ENCODE data around the gene DALRD3. TPM values are rescaled to one million over a fixed set of nuclear protein-coding genes. Genes with fewer than 3 reads are reported as not detected.
"Not testable (repeated sequence)": the region's sequence is repeated elsewhere in the genome, so short reads cannot be mapped to it uniquely, and the experiment has no call there.

The DALRD3 gene
- total and polyA plus RNA-seq, 4 donors = 8.8 to 42.4 (median 15.4) TPM

GRCh38 chr3:49012441-49013017 is 5.9 kb downstream of the DALRD3 start:
- Histone ChIP-seq H3K27ac (ENCODE audit: low read depth in 1 of 2, low read length in 2 of 2) (no peak overlapping the region), H3K4me1 (ENCODE audit: control insufficient read depth in 1 of 2, insufficient read depth in 2 of 2, low read length in 2 of 2) (no peaks in the 10 kb centered on the region), H3K9me3 (ENCODE audit: control insufficient read depth, low read length) (no peaks in the 10 kb centered on the region), H3K4me3 (ENCODE audit: low read length in 2 of 2) (no peak overlapping the region), H3K36me3 (ENCODE audit: control insufficient read depth in 1 of 2, insufficient read depth in 2 of 2, low read length in 1 of 2) (peaks cover 0 to 4% of the 10 kb centered on the region in 2 donors), H3K27me3 (ENCODE audit: control insufficient read depth in 1 of 2, insufficient read depth in 2 of 2, low read length in 1 of 2) (no peaks in the 10 kb centered on the region)
- WGBS, 2 donors = 68% methylated on average over 17 of the region's 17 CpGs
- intact Hi-C loops (cut with DNase I) = no loop called here
- no peak for DNase-seq
- ATAC-seq (ENCODE audit: low FRiP score) = no peak

GRCh38 chr3:49009396-49009795 is 9.0 kb downstream of the DALRD3 start:
- Histone ChIP-seq H3K36me3 (ENCODE audit: control insufficient read depth in 1 of 2, insufficient read depth in 2 of 2, low read length in 1 of 2) (no peaks in the 10 kb centered on the region), H3K4me1 (ENCODE audit: control insufficient read depth in 1 of 2, insufficient read depth in 2 of 2, low read length in 2 of 2) (no peaks in the 10 kb centered on the region), H3K9me3 (ENCODE audit: control insufficient read depth, low read length) (no peaks in the 10 kb centered on the region), H3K27ac (ENCODE audit: low read depth in 1 of 2, low read length in 2 of 2) (no peak overlapping the region), H3K4me3 (ENCODE audit: low read length in 2 of 2) (no peak overlapping the region), H3K27me3 (ENCODE audit: control insufficient read depth in 1 of 2, insufficient read depth in 2 of 2, low read length in 1 of 2) (no peaks in the 10 kb centered on the region)
- WGBS, 2 donors = 74 to 76% methylated on average over 3 of the region's 3 CpGs
- intact Hi-C loops (cut with DNase I) = no loop called here
- ATAC-seq (ENCODE audit: low FRiP score) = no peak
- DNase-seq = no peak

GRCh38 chr3:49008627-49009026 is 9.8 kb downstream of the DALRD3 start:
- 81 to 86% methylated on average over 5 of the region's 5 CpGs for WGBS, 2 donors
- H3K4me1 ChIP-seq (ENCODE audit: control insufficient read depth in 1 of 2, insufficient read depth in 2 of 2, low read length in 2 of 2); H3K27me3 ChIP-seq (ENCODE audit: control insufficient read depth in 1 of 2, insufficient read depth in 2 of 2, low read length in 1 of 2); H3K36me3 ChIP-seq (ENCODE audit: control insufficient read depth in 1 of 2, insufficient read depth in 2 of 2, low read length in 1 of 2); H3K27ac ChIP-seq (ENCODE audit: low read depth in 1 of 2, low read length in 2 of 2); ATAC-seq (ENCODE audit: low FRiP score); intact Hi-C loops (cut with DNase I); H3K9me3 ChIP-seq (ENCODE audit: control insufficient read depth, low read length); H3K4me3 ChIP-seq (ENCODE audit: low read length in 2 of 2); DNase-seq: not testable (repeated sequence)

- 14% methylated on average over 36 to 41 of the region's 41 CpGs for WGBS, 2 donors
Measured at GRCh38 chr3:49007771-49008528, 10.4 kb downstream of the DALRD3 start.

GRCh38 chr3:49007068-49007770 is 11.2 kb downstream of the DALRD3 start, which contains the start of gene WDR6:
TSS of gene WDR6 (plus strand) at chr3:49007391. CDS start at chr3:49007432, 41 bp downstream.
- intact Hi-C loops (cut with DNase I) = no loop called here
- ATAC-seq (ENCODE audit: low FRiP score) (peak; percentile 95), DNase-seq (peak; percentile 98 to 99)
- H3K4me1 ChIP-seq (ENCODE audit: control insufficient read depth in 1 of 2, insufficient read depth in 2 of 2, low read length in 2 of 2) = no peaks in the 10 kb centered on the region
- WGBS, 2 donors = 0 to 1% methylated on average over 65 of the region's 65 CpGs
- H3K27ac ChIP-seq (ENCODE audit: low read depth in 1 of 2, low read length in 2 of 2) = peak within 1 kb of the TSS in 1 of 2 donors; percentile 96
- no peaks in the 10 kb centered on the region for H3K36me3 ChIP-seq (ENCODE audit: control insufficient read depth in 1 of 2, insufficient read depth in 2 of 2, low read length in 1 of 2)
- H3K4me3 ChIP-seq (ENCODE audit: low read length in 2 of 2) = peak within 1 kb of the TSS; percentile 32 to 69
- no peaks in the 10 kb centered on the region for H3K9me3 ChIP-seq (ENCODE audit: control insufficient read depth, low read length)
- no peaks in the 10 kb centered on the region for H3K27me3 ChIP-seq (ENCODE audit: control insufficient read depth in 1 of 2, insufficient read depth in 2 of 2, low read length in 1 of 2)

More at GRCh38 chr3:49007771-49008528, 10.4 kb downstream of the DALRD3 start:
- peak overlapping the region in 1 of 2 donors; percentile 46 for H3K27ac ChIP-seq (ENCODE audit: low read depth in 1 of 2, low read length in 2 of 2)
- intact Hi-C loops (cut with DNase I) = no loop called here
- no peaks in the 10 kb centered on the region for H3K27me3 ChIP-seq (ENCODE audit: control insufficient read depth in 1 of 2, insufficient read depth in 2 of 2, low read length in 1 of 2)
- ATAC-seq (ENCODE audit: low FRiP score) (peak; percentile 90), DNase-seq (peak; percentile 95 to 97)
- H3K36me3 ChIP-seq (ENCODE audit: control insufficient read depth in 1 of 2, insufficient read depth in 2 of 2, low read length in 1 of 2) = no peaks in the 10 kb centered on the region
- peak overlapping the region; percentile 30 to 69 for H3K4me3 ChIP-seq (ENCODE audit: low read length in 2 of 2)
- no peaks in the 10 kb centered on the region for H3K9me3 ChIP-seq (ENCODE audit: control insufficient read depth, low read length)
- H3K4me1 ChIP-seq (ENCODE audit: control insufficient read depth in 1 of 2, insufficient read depth in 2 of 2, low read length in 2 of 2) = no peaks in the 10 kb centered on the region

GRCh38 chr3:49006408-49007067 is 11.8 kb downstream of the DALRD3 start:
- peak; percentile 45 for ATAC-seq (ENCODE audit: low FRiP score)
- Histone ChIP-seq H3K4me3 (ENCODE audit: low read length in 2 of 2) (peak overlapping the region; percentile 32 to 49), H3K4me1 (ENCODE audit: control insufficient read depth in 1 of 2, insufficient read depth in 2 of 2, low read length in 2 of 2) (no peaks in the 10 kb centered on the region), H3K36me3 (ENCODE audit: control insufficient read depth in 1 of 2, insufficient read depth in 2 of 2, low read length in 1 of 2) (no peaks in the 10 kb centered on the region), H3K9me3 (ENCODE audit: control insufficient read depth, low read length) (no peaks in the 10 kb centered on the region), H3K27me3 (ENCODE audit: control insufficient read depth in 1 of 2, insufficient read depth in 2 of 2, low read length in 1 of 2) (no peaks in the 10 kb centered on the region), H3K27ac (ENCODE audit: low read depth in 1 of 2, low read length in 2 of 2) (peak overlapping the region in 1 of 2 donors; percentile 96)
- DNase-seq = peak; percentile 72 to 83
- intact Hi-C loops (cut with DNase I) = no loop called here
- WGBS, 2 donors = 0 to 1% methylated on average over 32 of the region's 32 CpGs

- 94% methylated on average over 5 of the region's 5 CpGs for WGBS, 2 donors
- intact Hi-C loops (cut with DNase I) = no loop called here
- DNase-seq = no peak
Measured at GRCh38 chr3:49005998-49006397, 12.4 kb downstream of the DALRD3 start.

GRCh38 chr3:49005303-49005680 is 13.1 kb downstream of the DALRD3 start:
- Histone ChIP-seq H3K4me1 (ENCODE audit: control insufficient read depth in 1 of 2, insufficient read depth in 2 of 2, low read length in 2 of 2) (no peaks in the 10 kb centered on the region), H3K4me3 (ENCODE audit: low read length in 2 of 2) (no peak overlapping the region), H3K9me3 (ENCODE audit: control insufficient read depth, low read length) (no peaks in the 10 kb centered on the region), H3K27ac (ENCODE audit: low read depth in 1 of 2, low read length in 2 of 2) (no peak overlapping the region), H3K36me3 (ENCODE audit: control insufficient read depth in 1 of 2, insufficient read depth in 2 of 2, low read length in 1 of 2) (no peaks in the 10 kb centered on the region), H3K27me3 (ENCODE audit: control insufficient read depth in 1 of 2, insufficient read depth in 2 of 2, low read length in 1 of 2) (no peaks in the 10 kb centered on the region)
- WGBS, 2 donors = 95 to 97% methylated on average over 3 of the region's 3 CpGs
- DNase-seq (no peak), ATAC-seq (ENCODE audit: low FRiP score) (no peak)
- intact Hi-C loops (cut with DNase I) = no loop called here

More at GRCh38 chr3:49005998-49006397, 12.4 kb downstream of the DALRD3 start:
- Histone ChIP-seq H3K27me3 (ENCODE audit: control insufficient read depth in 1 of 2, insufficient read depth in 2 of 2, low read length in 1 of 2) (no peaks in the 10 kb centered on the region), H3K4me3 (ENCODE audit: low read length in 2 of 2) (no peak overlapping the region), H3K4me1 (ENCODE audit: control insufficient read depth in 1 of 2, insufficient read depth in 2 of 2, low read length in 2 of 2) (no peaks in the 10 kb centered on the region), H3K27ac (ENCODE audit: low read depth in 1 of 2, low read length in 2 of 2) (peak overlapping the region in 1 of 2 donors; percentile 48), H3K9me3 (ENCODE audit: control insufficient read depth, low read length) (no peaks in the 10 kb centered on the region), H3K36me3 (ENCODE audit: control insufficient read depth in 1 of 2, insufficient read depth in 2 of 2, low read length in 1 of 2) (no peaks in the 10 kb centered on the region)
- no peak for ATAC-seq (ENCODE audit: low FRiP score)

All from aorta (tissue), 5 donors.